ENCODE data around the gene DPF3.

DPF3 gene

DNA sequence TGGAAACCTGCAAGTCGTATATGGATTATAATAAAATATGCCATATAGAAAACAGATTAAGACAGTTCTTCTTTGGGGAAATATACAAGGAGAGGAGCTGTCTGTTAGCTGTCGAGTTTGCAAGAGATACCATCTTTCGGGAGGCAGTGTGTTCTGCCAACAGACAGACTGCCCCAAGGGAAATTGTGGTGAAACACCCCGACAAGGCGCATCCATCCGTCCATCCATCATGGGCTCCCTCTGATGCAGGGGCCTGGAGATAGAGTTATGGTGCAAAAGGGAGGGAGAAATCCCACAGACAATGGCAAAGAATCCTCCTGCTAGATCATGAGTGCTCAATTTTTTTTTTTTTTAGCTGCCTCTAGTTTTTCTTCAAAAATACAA lies 156.3 kb downstream of the DPF3 start:
- no peak overlapping the region for H3K4me3 ChIP-seq (ENCODE audit: low read length)
- TF ChIP-seq, protein P1, sequence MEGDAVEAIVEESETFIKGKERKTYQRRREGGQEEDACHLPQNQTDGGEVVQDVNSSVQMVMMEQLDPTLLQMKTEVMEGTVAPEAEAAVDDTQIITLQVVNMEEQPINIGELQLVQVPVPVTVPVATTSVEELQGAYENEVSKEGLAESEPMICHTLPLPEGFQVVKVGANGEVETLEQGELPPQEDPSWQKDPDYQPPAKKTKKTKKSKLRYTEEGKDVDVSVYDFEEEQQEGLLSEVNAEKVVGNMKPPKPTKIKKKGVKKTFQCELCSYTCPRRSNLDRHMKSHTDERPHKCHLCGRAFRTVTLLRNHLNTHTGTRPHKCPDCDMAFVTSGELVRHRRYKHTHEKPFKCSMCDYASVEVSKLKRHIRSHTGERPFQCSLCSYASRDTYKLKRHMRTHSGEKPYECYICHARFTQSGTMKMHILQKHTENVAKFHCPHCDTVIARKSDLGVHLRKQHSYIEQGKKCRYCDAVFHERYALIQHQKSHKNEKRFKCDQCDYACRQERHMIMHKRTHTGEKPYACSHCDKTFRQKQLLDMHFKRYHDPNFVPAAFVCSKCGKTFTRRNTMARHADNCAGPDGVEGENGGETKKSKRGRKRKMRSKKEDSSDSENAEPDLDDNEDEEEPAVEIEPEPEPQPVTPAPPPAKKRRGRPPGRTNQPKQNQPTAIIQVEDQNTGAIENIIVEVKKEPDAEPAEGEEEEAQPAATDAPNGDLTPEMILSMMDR (IDR thresholded peaks at IDR 0.05; ENCODE audit: insufficient read depth, low read depth, low read length, missing control alignments) = no peak
- no peak for DNase-seq (ENCODE audit: low read depth)

GRCh38 chr14:72736786-72737559 lies 156.9 kb downstream of the DPF3 start:
- TF ChIP-seq, protein P1 (IDR thresholded peaks at IDR 0.05; ENCODE audit: insufficient read depth, low read depth, low read length, missing control alignments) = no peak
- no peak overlapping the region for H3K4me3 ChIP-seq (ENCODE audit: low read length)
- DNase-seq (ENCODE audit: low read depth) = no peak

DNA sequence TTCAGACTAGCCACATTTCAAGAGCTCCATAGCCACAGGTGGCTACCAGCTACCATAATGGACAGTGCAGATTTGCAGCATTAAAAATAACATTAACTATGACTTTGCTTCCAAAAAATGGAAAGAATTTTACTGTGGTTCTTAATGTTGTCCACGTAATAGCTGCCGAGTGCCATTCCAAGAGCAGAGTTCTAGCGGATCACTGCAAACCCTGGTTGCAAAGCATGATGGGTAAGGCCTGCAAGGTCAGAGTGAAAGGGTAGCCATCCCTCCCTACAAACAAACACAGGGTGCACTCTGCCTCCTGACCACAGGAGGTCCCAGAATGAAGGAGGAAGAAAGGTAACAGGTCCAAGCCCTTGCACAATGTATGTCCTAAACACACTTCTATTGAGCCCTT lies 157.6 kb downstream of the DPF3 start:
- no peak for DNase-seq (ENCODE audit: low read depth)
- TF ChIP-seq, protein P1 (IDR thresholded peaks at IDR 0.05; ENCODE audit: insufficient read depth, low read depth, low read length, missing control alignments) = no peak
- H3K4me3 ChIP-seq (ENCODE audit: low read length) = no peak overlapping the region

GRCh38 chr14:72732022-72732780 lies 161.7 kb downstream of the DPF3 start:
- DNase-seq (ENCODE audit: low read depth) = no peak
- H3K4me3 ChIP-seq (ENCODE audit: low read length) = no peak overlapping the region
- TF ChIP-seq, protein P1 (IDR thresholded peaks at IDR 0.05; ENCODE audit: insufficient read depth, low read depth, low read length, missing control alignments) = no peak

- DNase-seq (ENCODE audit: low read depth) = no peak
- TF ChIP-seq, protein P1 (IDR thresholded peaks at IDR 0.05; ENCODE audit: insufficient read depth, low read depth, low read length, missing control alignments) = no peak
- no peak overlapping the region for H3K4me3 ChIP-seq (ENCODE audit: low read length)
These were observed 162.5 kb downstream of the DPF3 start for GRCh38 chr14:72731252-72732020.

GRCh38 chr14:72730468-72730867 lies 163.4 kb downstream of the DPF3 start:
- DNase-seq (ENCODE audit: low read depth) = no peak
- TF ChIP-seq, protein P1 (IDR thresholded peaks at IDR 0.05; ENCODE audit: insufficient read depth, low read depth, low read length, missing control alignments) = no peak
- H3K4me3 ChIP-seq (ENCODE audit: low read length) = no peak overlapping the region
